K562 (cell line): ENCODE data around the gene GIPR.

Experiments used
- DDX20 ChIP-seq: fragments of 450-650 bp; IDR thresholded peaks from 2 replicates; pipeline ENCODE4 v1.6.1; 2016; ENCODE audit warnings: missing genetic modification characterization, low read depth, mild to moderate bottlenecking, missing compliant biosample characterization, moderate library complexity
- ELF2 ChIP-seq: fragments of 250-450 bp; sonication (Bioruptor Pico); IDR thresholded peaks from 2 replicates; pipeline ENCODE4 v1.5.0; 2021; ENCODE audit warnings: mild to moderate bottlenecking
- NCOA1 ChIP-seq: fragments of 450-650 bp; IDR thresholded peaks from 2 replicates; pipeline ENCODE4 v1.6.1; 2016; ENCODE audit warnings: low read depth
- NELFE ChIP-seq: IDR thresholded peaks from 2 replicates; pipeline ENCODE4 v1.6.1; 2011; ENCODE audit warnings: mild to moderate bottlenecking; ENCODE audit not compliant: insufficient read depth, insufficient read length
- NFIC ChIP-seq: fragments of 450-650 bp; IDR thresholded peaks from 2 replicates; pipeline ENCODE4 v1.6.1; 2017; ENCODE audit warnings: mild to moderate bottlenecking, inconsistent platforms
- POLR2A ChIP-seq: fragments of 450-650 bp; conservative IDR thresholded peaks from 2 replicates; pipeline ENCODE4 v1.6.1; 2016
- SP1 ChIP-seq: sonication (generic); formaldehyde crosslinking; IDR thresholded peaks from 2 replicates; pipeline ENCODE4 v1.8.1; 2022; ENCODE audit warnings: mild to moderate bottlenecking, missing genetic modification reagents
- ZBTB26 ChIP-seq: fragments of 450-650 bp; formaldehyde crosslinking; IDR thresholded peaks from 2 replicates; pipeline ENCODE4 v1.4.0; 2022; ENCODE audit warnings: missing genetic modification characterization
- TF ChIP-seq, protein P1 (sequence below): fragments of 450-650 bp; formaldehyde crosslinking; IDR thresholded peaks from 2 replicates; pipeline ENCODE4 v1.4.0; 2020; ENCODE audit warnings: mild to moderate bottlenecking, moderate library complexity
- TF ChIP-seq, protein P2 (sequence below): sonication (generic); formaldehyde crosslinking; IDR thresholded peaks from 2 replicates; pipeline ENCODE4 v1.8.0; 2023; ENCODE audit warnings: missing genetic modification reagents, mild to moderate bottlenecking, borderline replicate concordance
- TF ChIP-seq, protein P3 (sequence below): sonication (generic); formaldehyde crosslinking; IDR thresholded peaks from 2 replicates; pipeline ENCODE4 v1.9.0; 2022; ENCODE audit warnings: mild to moderate bottlenecking, missing genetic modification reagents

DNA sequence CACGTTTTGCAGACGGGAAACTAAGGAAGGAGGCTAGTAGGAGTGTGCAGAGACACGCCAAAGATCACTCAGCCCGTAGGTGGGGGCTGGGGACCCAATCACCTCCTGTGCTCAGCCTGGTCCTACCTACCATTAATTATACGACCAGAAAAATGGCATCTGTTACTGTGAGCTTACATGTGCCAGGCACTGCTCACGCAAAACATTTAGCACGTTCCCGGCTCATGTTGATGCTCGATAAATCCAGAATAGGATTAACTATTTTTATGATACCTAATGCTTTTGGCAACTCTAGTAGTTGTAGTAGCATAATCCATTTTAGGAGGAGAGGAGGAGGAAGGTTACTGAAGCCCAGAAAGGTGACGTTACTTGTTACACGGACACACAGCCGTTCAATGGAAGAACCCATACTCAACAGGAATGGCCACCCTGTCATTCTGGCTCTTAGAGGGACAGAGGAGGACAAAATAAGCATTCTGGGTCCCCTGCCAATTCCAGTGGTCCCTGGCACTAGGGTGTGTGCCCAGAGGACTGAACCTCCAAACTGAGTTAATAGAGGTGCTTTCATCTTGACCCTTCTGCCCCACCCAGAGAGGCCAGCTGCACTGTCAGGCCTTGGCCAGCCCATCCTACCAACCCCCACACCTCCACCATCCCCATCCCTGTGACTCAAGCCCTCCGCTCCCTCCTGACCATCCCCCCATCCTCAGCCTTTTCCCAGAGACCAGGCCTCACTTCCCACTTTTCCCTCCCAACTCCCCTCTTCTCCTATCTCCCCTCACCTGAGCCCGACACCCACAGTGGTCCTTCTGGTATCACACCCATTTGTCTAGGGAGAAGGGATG is 23.9 kb upstream of the GIPR start:
- TF ChIP-seq ZBTB26 (CRISPR knock-in tag) (no peak), SP1 (CRISPR knock-in tag) (no peak), NFIC (no peak), POLR2A (no peak), NELFE (no peak), DDX20 (tag) (no peak), NCOA1 (no peak), ELF2 (CRISPR knock-in tag) (no peak)
- TF ChIP-seq, protein P1, sequence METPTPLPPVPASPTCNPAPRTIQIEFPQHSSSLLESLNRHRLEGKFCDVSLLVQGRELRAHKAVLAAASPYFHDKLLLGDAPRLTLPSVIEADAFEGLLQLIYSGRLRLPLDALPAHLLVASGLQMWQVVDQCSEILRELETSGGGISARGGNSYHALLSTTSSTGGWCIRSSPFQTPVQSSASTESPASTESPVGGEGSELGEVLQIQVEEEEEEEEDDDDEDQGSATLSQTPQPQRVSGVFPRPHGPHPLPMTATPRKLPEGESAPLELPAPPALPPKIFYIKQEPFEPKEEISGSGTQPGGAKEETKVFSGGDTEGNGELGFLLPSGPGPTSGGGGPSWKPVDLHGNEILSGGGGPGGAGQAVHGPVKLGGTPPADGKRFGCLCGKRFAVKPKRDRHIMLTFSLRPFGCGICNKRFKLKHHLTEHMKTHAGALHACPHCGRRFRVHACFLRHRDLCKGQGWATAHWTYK, result no peak
- TF ChIP-seq, protein P2, sequence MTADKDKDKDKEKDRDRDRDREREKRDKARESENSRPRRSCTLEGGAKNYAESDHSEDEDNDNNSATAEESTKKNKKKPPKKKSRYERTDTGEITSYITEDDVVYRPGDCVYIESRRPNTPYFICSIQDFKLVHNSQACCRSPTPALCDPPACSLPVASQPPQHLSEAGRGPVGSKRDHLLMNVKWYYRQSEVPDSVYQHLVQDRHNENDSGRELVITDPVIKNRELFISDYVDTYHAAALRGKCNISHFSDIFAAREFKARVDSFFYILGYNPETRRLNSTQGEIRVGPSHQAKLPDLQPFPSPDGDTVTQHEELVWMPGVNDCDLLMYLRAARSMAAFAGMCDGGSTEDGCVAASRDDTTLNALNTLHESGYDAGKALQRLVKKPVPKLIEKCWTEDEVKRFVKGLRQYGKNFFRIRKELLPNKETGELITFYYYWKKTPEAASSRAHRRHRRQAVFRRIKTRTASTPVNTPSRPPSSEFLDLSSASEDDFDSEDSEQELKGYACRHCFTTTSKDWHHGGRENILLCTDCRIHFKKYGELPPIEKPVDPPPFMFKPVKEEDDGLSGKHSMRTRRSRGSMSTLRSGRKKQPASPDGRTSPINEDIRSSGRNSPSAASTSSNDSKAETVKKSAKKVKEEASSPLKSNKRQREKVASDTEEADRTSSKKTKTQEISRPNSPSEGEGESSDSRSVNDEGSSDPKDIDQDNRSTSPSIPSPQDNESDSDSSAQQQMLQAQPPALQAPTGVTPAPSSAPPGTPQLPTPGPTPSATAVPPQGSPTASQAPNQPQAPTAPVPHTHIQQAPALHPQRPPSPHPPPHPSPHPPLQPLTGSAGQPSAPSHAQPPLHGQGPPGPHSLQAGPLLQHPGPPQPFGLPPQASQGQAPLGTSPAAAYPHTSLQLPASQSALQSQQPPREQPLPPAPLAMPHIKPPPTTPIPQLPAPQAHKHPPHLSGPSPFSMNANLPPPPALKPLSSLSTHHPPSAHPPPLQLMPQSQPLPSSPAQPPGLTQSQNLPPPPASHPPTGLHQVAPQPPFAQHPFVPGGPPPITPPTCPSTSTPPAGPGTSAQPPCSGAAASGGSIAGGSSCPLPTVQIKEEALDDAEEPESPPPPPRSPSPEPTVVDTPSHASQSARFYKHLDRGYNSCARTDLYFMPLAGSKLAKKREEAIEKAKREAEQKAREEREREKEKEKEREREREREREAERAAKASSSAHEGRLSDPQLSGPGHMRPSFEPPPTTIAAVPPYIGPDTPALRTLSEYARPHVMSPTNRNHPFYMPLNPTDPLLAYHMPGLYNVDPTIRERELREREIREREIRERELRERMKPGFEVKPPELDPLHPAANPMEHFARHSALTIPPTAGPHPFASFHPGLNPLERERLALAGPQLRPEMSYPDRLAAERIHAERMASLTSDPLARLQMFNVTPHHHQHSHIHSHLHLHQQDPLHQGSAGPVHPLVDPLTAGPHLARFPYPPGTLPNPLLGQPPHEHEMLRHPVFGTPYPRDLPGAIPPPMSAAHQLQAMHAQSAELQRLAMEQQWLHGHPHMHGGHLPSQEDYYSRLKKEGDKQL (CRISPR knock-in tag), result no peak
- TF ChIP-seq, protein P3, sequence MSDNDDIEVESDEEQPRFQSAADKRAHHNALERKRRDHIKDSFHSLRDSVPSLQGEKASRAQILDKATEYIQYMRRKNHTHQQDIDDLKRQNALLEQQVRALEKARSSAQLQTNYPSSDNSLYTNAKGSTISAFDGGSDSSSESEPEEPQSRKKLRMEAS (CRISPR knock-in tag), result no peak
